ENCODE data around the gene MACROD2.

Gene MACROD2

DNA sequence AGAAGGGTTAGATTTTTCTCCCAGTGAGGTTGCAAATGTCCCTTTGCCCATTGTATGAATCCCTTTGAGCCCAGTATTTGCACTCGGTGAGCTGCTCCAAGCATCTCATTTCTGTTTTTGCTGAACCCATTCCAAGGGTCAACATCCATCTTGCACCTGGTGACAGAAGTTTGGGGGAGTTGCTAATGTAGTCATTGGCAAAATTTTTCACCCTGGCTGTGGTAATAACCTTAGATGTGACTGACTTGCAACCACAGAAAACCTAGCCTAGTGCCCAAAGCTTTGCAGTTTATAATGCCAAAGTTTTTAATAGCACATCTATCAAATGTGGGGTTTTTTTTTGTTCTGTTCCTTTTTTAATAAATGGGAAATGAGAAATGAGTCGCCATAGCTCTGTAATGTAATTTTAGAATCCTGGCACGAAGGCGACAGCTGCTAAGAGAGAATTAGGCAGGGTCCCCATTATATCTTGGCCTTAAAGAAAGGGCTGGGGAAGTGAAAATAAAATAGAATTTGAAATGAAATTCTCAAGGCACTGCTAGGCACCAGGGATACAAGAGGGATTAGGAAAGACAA is 1895.2 kb downstream of the MACROD2 start:
- H3K4me3 ChIP-seq (ENCODE audit: low read depth, low read length) = no peak overlapping the region
- TF ChIP-seq, protein P1, sequence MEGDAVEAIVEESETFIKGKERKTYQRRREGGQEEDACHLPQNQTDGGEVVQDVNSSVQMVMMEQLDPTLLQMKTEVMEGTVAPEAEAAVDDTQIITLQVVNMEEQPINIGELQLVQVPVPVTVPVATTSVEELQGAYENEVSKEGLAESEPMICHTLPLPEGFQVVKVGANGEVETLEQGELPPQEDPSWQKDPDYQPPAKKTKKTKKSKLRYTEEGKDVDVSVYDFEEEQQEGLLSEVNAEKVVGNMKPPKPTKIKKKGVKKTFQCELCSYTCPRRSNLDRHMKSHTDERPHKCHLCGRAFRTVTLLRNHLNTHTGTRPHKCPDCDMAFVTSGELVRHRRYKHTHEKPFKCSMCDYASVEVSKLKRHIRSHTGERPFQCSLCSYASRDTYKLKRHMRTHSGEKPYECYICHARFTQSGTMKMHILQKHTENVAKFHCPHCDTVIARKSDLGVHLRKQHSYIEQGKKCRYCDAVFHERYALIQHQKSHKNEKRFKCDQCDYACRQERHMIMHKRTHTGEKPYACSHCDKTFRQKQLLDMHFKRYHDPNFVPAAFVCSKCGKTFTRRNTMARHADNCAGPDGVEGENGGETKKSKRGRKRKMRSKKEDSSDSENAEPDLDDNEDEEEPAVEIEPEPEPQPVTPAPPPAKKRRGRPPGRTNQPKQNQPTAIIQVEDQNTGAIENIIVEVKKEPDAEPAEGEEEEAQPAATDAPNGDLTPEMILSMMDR (IDR thresholded peaks at IDR 0.05; ENCODE audit: borderline replicate concordance, insufficient read depth, low read depth, low read length) = no peak

DNA sequence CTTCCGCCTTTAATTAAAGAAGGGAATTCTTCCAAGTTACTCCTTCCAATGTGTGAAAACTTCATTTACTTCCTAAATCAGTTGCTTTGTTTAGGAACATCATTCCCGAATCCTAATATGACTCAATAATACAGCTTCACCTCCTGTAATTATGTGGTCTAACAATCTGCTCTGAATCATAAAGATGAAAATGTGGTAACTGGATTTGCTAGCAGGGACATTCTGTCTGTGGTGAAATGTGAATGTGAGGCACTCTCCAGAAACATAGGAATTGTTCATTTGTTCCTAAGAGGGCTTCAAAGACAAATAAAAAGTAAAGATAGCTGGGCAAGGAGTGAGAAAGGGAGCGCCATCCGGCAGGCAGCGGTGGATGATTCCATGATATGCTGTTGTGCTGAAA is 1899.8 kb downstream of the MACROD2 start:
- H3K4me3 ChIP-seq (ENCODE audit: low read depth, low read length) = no peak overlapping the region

DNA sequence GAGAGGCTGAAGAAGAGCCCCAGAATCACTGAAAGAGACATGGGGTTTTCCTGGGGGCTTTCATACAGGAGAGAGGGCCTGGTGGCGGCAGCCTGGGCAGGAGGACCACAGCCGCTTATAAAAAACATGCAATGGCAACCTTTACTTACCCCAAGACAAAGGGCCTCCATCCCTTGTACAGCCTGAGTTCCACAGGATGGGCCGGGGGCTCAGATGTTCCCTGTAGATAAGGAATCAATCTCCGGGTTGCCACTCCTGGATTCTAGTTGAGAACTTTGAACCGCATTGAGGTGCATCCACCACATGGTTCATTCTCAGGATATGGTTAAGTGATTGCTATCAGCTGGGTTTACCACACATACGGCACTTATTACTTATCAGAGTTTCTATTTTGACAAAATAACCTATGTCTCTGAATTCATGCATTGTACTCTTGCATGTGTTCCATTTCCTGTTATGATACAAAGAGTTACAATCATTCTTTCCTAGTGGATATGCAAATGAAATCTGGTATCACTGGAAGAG is 1900.3 kb downstream of the MACROD2 start:
- TF ChIP-seq, protein P1 (IDR thresholded peaks at IDR 0.05; ENCODE audit: borderline replicate concordance, insufficient read depth, low read depth, low read length) = no peak
- H3K4me3 ChIP-seq (ENCODE audit: low read depth, low read length) = no peak overlapping the region

More for the DNA sequence above, 1899.8 kb downstream of the MACROD2 start:
- TF ChIP-seq, protein P1 (IDR thresholded peaks at IDR 0.05; ENCODE audit: borderline replicate concordance, insufficient read depth, low read depth, low read length) = no peak

DNA sequence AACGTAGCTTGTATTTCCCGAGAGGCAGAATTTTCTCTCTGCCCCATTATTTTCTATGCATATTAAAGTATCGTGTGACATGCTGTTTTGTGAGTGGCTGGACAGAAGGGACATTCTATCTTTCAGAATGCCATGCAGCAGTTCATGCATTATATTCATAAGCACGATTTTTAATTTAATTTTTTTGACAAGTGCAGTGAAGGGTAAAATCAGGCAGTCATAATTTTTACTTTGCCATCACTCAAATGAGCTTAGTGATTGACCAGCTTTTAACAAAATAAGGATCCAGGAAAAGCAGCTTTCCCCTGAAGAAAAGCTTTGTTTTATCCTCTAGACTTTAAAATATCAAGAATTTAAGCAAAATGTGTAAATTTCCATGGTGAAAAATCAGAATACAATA is 1904.7 kb downstream of the MACROD2 start:
- TF ChIP-seq, protein P1 (IDR thresholded peaks at IDR 0.05; ENCODE audit: borderline replicate concordance, insufficient read depth, low read depth, low read length) = no peak

DNA sequence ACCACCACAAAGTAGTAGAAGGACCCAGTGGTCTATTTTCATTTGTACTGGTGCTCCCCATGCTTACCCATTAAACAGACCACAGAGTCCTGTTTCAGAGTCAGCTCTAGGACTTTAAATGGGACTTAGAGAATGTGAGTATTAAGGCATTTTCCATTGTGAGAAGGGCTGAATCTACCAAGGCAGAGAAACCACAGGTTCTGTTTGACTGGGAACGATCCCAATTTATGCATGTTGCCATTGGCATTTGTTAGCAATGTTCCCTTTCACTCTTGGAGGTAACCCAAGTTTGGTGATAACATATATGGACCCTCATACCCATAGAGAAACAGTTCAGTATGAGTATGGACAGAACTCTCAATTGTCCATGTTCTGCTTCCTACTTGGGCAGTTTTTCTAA is 1905.1 kb downstream of the MACROD2 start:
- TF ChIP-seq, protein P1 (IDR thresholded peaks at IDR 0.05; ENCODE audit: borderline replicate concordance, insufficient read depth, low read depth, low read length) = no peak
- no peak overlapping the region for H3K4me3 ChIP-seq (ENCODE audit: low read depth, low read length)

More for the DNA sequence above, 1904.7 kb downstream of the MACROD2 start:
- no peak overlapping the region for H3K4me3 ChIP-seq (ENCODE audit: low read depth, low read length)

DNA sequence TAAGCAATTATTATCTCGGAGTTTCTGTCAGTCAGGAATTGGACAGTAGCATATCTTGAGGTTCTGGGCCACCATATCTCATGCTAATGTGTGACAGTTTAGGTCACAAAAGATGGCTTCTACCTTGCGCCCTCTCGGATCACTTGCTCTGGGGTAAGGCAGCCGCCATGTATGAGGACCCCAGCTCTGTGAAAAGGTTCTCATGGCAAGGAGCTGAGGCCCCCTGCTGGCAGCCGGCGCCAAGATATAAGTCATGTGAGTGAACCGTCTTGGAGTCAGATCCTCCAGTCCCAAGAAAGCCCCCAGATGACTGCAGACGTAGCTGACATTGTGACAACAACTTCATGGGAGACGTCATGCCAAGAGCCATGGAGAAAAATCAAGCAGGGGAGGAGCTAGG is 1907.2 kb downstream of the MACROD2 start:
- no peak overlapping the region for H3K4me3 ChIP-seq (ENCODE audit: low read depth, low read length)
- TF ChIP-seq, protein P1 (IDR thresholded peaks at IDR 0.05; ENCODE audit: borderline replicate concordance, insufficient read depth, low read depth, low read length) = peak; percentile 50

DNA sequence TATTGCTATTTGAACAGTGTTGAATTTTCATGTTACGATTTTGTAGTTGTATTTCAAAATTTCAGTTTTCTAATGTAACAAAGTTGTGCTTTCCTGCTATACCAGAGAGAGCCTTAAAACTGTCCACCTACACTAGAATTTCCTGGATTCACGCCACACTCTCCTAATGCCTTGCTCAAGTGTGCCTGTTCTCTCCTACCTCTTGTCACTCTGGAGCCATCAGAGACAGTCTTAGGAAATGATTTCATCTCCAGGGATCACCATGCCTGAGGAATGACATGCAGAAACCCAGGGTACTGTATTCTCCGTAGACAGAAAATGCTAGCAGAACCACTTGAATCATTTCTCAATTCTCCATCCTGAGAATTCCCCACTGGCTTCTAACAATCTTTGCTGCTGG is 1910.3 kb downstream of the MACROD2 start:
- H3K4me3 ChIP-seq (ENCODE audit: low read depth, low read length) = no peak overlapping the region
- TF ChIP-seq, protein P1 (IDR thresholded peaks at IDR 0.05; ENCODE audit: borderline replicate concordance, insufficient read depth, low read depth, low read length) = no peak

Measured in GM12875 (cell line).